Measurements from ENCODE around the gene DCAKD. TPM values are rescaled to one million over a fixed set of nuclear protein-coding genes. Genes with fewer than 3 reads are reported as not detected.

Gene DCAKD
- total RNA-seq, 1 donor from 2014 or later, result 25.9 TPM

DNA sequence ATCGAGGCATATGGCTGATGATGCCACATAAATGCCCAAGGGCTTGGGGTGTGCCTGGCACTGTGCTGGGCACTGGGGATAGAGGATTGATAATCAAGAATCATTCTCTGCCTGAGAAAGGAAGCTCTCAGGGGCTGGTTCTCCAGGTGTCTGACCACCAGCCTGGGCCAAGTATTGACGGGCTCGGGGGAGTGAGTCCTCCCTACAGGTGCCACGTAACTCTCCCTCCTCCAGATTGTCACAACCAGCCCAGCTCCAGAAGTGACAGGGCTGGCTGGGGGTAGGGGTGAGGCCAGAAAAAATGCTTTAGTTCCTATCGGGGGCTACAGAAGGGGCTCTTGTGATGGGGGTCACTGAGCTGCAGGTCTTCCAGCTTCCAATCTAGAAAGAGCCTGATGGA, 72.6 kb downstream of the DCAKD start:
- intact Hi-C loops (cut with micrococcal nuclease), result no loop called here

- intact Hi-C loops (cut with micrococcal nuclease), result no loop called here
Observed at GRCh38 chr17:44977814-44978550, 73.5 kb downstream of the DCAKD start.

DNA sequence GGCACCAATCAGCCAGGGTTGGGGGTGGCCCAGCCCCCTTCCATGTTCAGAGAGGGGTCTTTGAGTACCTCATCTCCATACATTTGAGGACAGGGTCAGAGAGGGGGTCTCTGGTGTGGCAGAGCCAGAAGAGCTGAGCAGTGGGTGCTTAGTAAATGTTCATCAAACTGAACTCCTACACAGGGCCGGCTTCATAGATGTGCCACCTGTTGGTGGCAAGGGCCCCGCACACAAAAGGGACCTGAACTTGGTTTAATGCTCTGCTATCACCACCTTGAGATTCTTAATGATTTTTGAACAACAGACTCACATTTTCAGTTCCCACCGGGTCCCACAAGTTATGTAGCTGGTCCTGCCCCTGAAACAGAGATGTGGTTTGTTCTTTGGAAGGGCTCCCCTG, 74.4 kb downstream of the DCAKD start:
- intact Hi-C loops (cut with micrococcal nuclease), result no loop called here

DNA sequence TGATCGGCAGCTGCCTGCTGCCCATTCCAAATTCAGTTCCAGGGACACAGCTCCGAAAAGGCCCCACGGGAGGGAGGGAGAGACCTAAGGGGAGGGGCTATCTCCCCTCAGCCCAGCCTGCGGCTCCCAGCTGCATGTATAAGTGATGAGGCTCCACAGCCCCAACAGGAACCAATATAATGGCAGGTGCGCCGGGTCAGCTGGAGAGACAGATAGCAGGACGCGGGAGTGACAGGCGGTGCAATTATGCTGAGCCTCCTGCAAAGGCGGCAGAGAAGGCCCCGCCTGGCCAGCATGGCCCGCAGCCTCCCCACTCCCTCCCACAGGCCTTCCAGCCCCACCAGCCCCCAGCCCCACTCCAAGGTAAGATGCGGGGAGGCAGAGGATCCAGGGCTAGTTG, 75.2 kb downstream of the DCAKD start:
- intact Hi-C loops (cut with micrococcal nuclease), result no loop called here

Other genes starting within 250 kb of the DCAKD start
- 1.3 and 1.4 TPM in 2 replicates for gene GJC1, start 221.3 kb downstream of the DCAKD start, total RNA-seq
- not detected in 2 replicates for gene HIGD1B, start 203.7 kb downstream of the DCAKD start, total RNA-seq
- gene EFTUD2, start 152.2 kb downstream of the DCAKD start, total RNA-seq, result 165 and 169 TPM in 2 replicates
- gene GFAP, start 136.1 kb downstream of the DCAKD start, total RNA-seq, result not detected in 2 replicates
- gene KIF18B, start 103.9 kb downstream of the DCAKD start, total RNA-seq, result 54.0 and 55.2 TPM in 2 replicates
- 0.27 and 0.59 TPM in 2 replicates for gene C1QL1, start 83.3 kb downstream of the DCAKD start, total RNA-seq
- 130 and 142 TPM in 2 replicates for gene NMT1, start 9.7 kb upstream of the DCAKD start, total RNA-seq
- gene PLCD3, start 80.9 kb upstream of the DCAKD start, total RNA-seq, result 2.9 and 3.0 TPM in 2 replicates
- gene ACBD4, start 84.1 kb upstream of the DCAKD start, total RNA-seq, result 12.0 and 12.5 TPM in 2 replicates
- gene HEXIM1, start 96.8 kb upstream of the DCAKD start, total RNA-seq, result 38.8 and 41.4 TPM in 2 replicates
- gene HEXIM2, start 110.2 kb upstream of the DCAKD start, total RNA-seq, result 5.1 and 6.8 TPM in 2 replicates
- gene FMNL1, start 170.3 kb upstream of the DCAKD start, total RNA-seq, result 484 and 485 TPM in 2 replicates
- 0.37 and 0.44 TPM in 2 replicates for gene SPATA32, start 210.5 kb upstream of the DCAKD start, total RNA-seq